ENCODE measurements around the gene RIOK3. TPM values are rescaled to one million over a fixed set of nuclear protein-coding genes. Genes with fewer than 3 reads are reported as not detected.
"Not testable (repeated sequence)": the region's sequence is repeated elsewhere in the genome, so short reads cannot be mapped to it uniquely, and the experiment has no call there.

Gene RIOK3
- total RNA-seq, 1 donor from 2014 or later = 93.3 TPM

- no peak for DNase-seq
Measured at GRCh38 chr18:23451491-23451890, 1.6 kb upstream of the RIOK3 start.

GRCh38 chr18:23452347-23452727 is 750 bp upstream of the RIOK3 start:
- no peak for DNase-seq

GRCh38 chr18:23453680-23454058 is 582 bp downstream of the RIOK3 start:
- DNase-seq = peak; percentile 36

- DNase-seq = no peak
Measured at GRCh38 chr18:23456835-23457234, 3.7 kb downstream of the RIOK3 start.

GRCh38 chr18:23458830-23459529 is 5.9 kb downstream of the RIOK3 start:
- DNase-seq = no peak

- DNase-seq = no peak
Measured at GRCh38 chr18:23459530-23459921, 6.4 kb downstream of the RIOK3 start.

- no peak for DNase-seq
Measured at GRCh38 chr18:23460285-23461273, 7.5 kb downstream of the RIOK3 start.

- no peak for DNase-seq
Measured at GRCh38 chr18:23462876-23463275, 9.8 kb downstream of the RIOK3 start.

GRCh38 chr18:23468753-23469459 is 15.8 kb downstream of the RIOK3 start:
- DNase-seq = peak; percentile 17

- no peak for DNase-seq
Measured at GRCh38 chr18:23470620-23471387, 17.7 kb downstream of the RIOK3 start.

GRCh38 chr18:23471486-23471885 is 18.4 kb downstream of the RIOK3 start:
- DNase-seq = no peak

GRCh38 chr18:23479829-23480505 is 26.9 kb downstream of the RIOK3 start:
- DNase-seq = no peak

- peak; percentile 21 for DNase-seq
Measured at GRCh38 chr18:23484561-23485182, 31.6 kb downstream of the RIOK3 start.

GRCh38 chr18:23485386-23485785 is 32.3 kb downstream of the RIOK3 start:
- DNase-seq = no peak

- peak; percentile 35 for DNase-seq
Measured at GRCh38 chr18:23487738-23488570, 34.9 kb downstream of the RIOK3 start.

- not testable (repeated sequence) for DNase-seq
Measured at GRCh38 chr18:23489586-23489985, 36.5 kb downstream of the RIOK3 start.

GRCh38 chr18:23493654-23494053 is 40.6 kb downstream of the RIOK3 start:
- DNase-seq = no peak

- DNase-seq = no peak
Measured at GRCh38 chr18:23494992-23495391, 41.9 kb downstream of the RIOK3 start.

- DNase-seq = no peak
Measured at GRCh38 chr18:23495723-23496440, 42.8 kb downstream of the RIOK3 start.
